WTC11 (cell line): Measurements from ENCODE around the gene KCNIP1. TPM values are rescaled to one million over a fixed set of nuclear protein-coding genes. Genes with fewer than 3 reads are reported as not detected.

Experiments used
- ATAC-seq: fragments of 200-7000 bp; cut with Tn5 transposase; 2 replicates; pipeline ENCODE4 v1.10.0; 2021; ENCODE audit warnings: mild to moderate bottlenecking, moderate library complexity
- CTCF ChIA-PET: fragments of 300-600 bp; sonication (Branson Sonifier 250); formaldehyde crosslinking; loops from one replicate; lab custom pipeline; 2021; ENCODE audit warnings: antibody characterized with exemption; lab: Charles Lee
- POLR2A ChIA-PET: fragments of 350-600 bp; sonication (Branson Sonifier 250); formaldehyde crosslinking; loops from one replicate; lab custom pipeline; 2021; ENCODE audit warnings: antibody characterized with exemption; lab: Charles Lee
- DNase-seq: peaks from one replicate; pipeline ENCODE4 v3.0.0; 2021; ENCODE audit warnings: low spot score
- H3K27ac Mint-ChIP-seq: 2 replicates; pipeline ENCODE4 v1.8.0; 2021; ENCODE audit warnings: mixed read lengths
- H3K27me3 Mint-ChIP-seq: 2 replicates; pipeline ENCODE4 v1.8.0; 2021; ENCODE audit warnings: low read depth, mild to moderate bottlenecking, moderate library complexity, mixed read lengths
- H3K36me3 Mint-ChIP-seq: 2 replicates; pipeline ENCODE4 v1.8.0; 2021; ENCODE audit warnings: mixed read lengths
- H3K4me1 Mint-ChIP-seq: 2 replicates; pipeline ENCODE4 v1.8.0; 2022; ENCODE audit warnings: mixed read lengths
- H3K4me3 Mint-ChIP-seq: 2 replicates; pipeline ENCODE4 v1.8.0; 2021; ENCODE audit warnings: mild to moderate bottlenecking, moderate library complexity, mixed read lengths
- H3K9me3 Mint-ChIP-seq: 2 replicates; pipeline ENCODE4 v1.8.0; 2021; ENCODE audit warnings: mixed read lengths
- AR ChIP-seq: fragments of 250-450 bp; sonication (Bioruptor Pico); IDR thresholded peaks from 2 replicates; pipeline ENCODE4 v1.9.0; 2021; ENCODE audit warnings: mild to moderate bottlenecking
- CTCF ChIP-seq: fragments of 200-600 bp; IDR thresholded peaks from 2 replicates; pipeline ENCODE4 v1.8.0; 2022; ENCODE audit warnings: antibody characterized with exemption
- E2F1 ChIP-seq: sonication (generic); formaldehyde crosslinking; IDR thresholded peaks from 2 replicates; pipeline ENCODE4 v1.8.0; 2022; ENCODE audit warnings: mild to moderate bottlenecking, missing genetic modification reagents
- GABPB1 ChIP-seq: sonication (generic); formaldehyde crosslinking; IDR thresholded peaks from 2 replicates; pipeline ENCODE4 v1.8.1; 2023; ENCODE audit warnings: mild to moderate bottlenecking, missing genetic modification reagents
- HMGA2 ChIP-seq: fragments of 250-450 bp; sonication (Bioruptor Pico); IDR thresholded peaks from 2 replicates; pipeline ENCODE4 v1.4.0; 2021; ENCODE audit warnings: mild to moderate bottlenecking, moderate library complexity
- IRF1 ChIP-seq: sonication (generic); formaldehyde crosslinking; IDR thresholded peaks from 2 replicates; pipeline ENCODE4 v1.8.0; 2023; ENCODE audit warnings: missing genetic modification reagents
- NFATC4 ChIP-seq: fragments of 250-450 bp; sonication (Bioruptor Pico); IDR thresholded peaks from 2 replicates; pipeline ENCODE4 v1.9.0; 2021; ENCODE audit warnings: mild to moderate bottlenecking
- total RNA-seq: library from RNA; stranded (reverse); gene quantifications from 3 replicates; pipeline ENCODE4 v1.2.3, GENCODE V29; 2021
- TF ChIP-seq, protein P1 (sequence below): fragments of 250-450 bp; sonication (Bioruptor Pico); IDR thresholded peaks from 2 replicates; pipeline ENCODE4 v1.9.0; 2021; ENCODE audit warnings: mild to moderate bottlenecking, borderline replicate concordance
- TF ChIP-seq, protein P2 (sequence below): sonication (generic); formaldehyde crosslinking; IDR thresholded peaks from 2 replicates; pipeline ENCODE4 v1.8.1; 2023; ENCODE audit warnings: mild to moderate bottlenecking, missing genetic modification reagents
- TF ChIP-seq, protein P3 (sequence below): fragments of 250-450 bp; sonication (Bioruptor Pico); IDR thresholded peaks from 2 replicates; pipeline ENCODE4 v2.1.2; 2022; ENCODE audit warnings: mild to moderate bottlenecking, moderate library complexity
- TF ChIP-seq, protein P4 (sequence below): fragments of 250-450 bp; sonication (Bioruptor Pico); IDR thresholded peaks from 2 replicates; pipeline ENCODE4 v1.9.0; 2021; ENCODE audit warnings: mild to moderate bottlenecking
- TF ChIP-seq, protein P5 (sequence below): fragments of 250-450 bp; sonication (Bioruptor Pico); IDR thresholded peaks from 2 replicates; pipeline ENCODE4 v1.9.0; 2021; ENCODE audit warnings: moderate library complexity, mild to moderate bottlenecking, inconsistent platforms, borderline replicate concordance

Gene KCNIP1
- total RNA-seq, 1 experiment from 2014 or later = 0.59 TPM

DNA sequence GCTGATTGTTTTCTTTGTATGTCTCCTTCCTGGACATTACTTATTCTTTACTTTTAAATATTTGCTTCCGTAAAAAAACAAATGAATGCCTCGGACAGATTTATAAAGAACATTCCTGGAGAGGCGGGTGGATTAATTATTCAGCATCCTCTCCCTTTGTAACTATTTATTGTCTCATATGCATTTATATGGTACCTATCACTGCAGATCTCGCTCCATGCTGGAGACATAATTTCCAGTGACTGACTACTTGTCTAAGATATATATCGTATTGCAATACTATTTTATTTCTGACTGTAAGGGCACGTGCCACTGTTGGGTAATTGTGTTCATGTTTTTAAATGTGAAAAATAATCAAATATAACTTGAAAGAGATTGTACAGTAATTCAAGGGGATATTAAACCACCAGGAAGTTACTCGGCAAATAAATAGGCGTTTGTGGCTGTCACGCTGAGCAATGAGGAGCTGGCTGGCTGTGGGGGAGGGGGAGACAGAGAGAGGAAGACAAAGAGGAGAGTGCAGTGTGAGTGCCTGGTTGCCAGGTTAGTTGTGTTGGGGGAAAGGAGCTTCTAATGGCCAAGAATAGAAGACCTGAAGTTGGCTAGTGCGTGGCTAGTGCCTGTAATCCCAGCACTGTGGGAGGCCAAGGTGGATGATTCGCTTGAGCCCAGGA, 147.9 kb downstream of the KCNIP1 start:
- ChIA-PET POLR2A (no interaction called here), CTCF (interaction anchor here (0.6 to 1.0 kb wide), 2 partner anchors 13 to 140 kb away, joined by 3 to 6 read pairs; no protein-coding TSS in a partner anchor)
- Mint-ChIP-seq H3K27me3 (no peaks in the 10 kb centered on the region), H3K4me3 (no peak overlapping the region), H3K9me3 (peaks cover 9% of the 10 kb centered on the region), H3K36me3 (peaks cover 5% of the 10 kb centered on the region; the same call in 1 of the 2 replicates), H3K4me1 (peaks cover 31% of the 10 kb centered on the region), H3K27ac (no peak overlapping the region)
- TF ChIP-seq, protein P1, sequence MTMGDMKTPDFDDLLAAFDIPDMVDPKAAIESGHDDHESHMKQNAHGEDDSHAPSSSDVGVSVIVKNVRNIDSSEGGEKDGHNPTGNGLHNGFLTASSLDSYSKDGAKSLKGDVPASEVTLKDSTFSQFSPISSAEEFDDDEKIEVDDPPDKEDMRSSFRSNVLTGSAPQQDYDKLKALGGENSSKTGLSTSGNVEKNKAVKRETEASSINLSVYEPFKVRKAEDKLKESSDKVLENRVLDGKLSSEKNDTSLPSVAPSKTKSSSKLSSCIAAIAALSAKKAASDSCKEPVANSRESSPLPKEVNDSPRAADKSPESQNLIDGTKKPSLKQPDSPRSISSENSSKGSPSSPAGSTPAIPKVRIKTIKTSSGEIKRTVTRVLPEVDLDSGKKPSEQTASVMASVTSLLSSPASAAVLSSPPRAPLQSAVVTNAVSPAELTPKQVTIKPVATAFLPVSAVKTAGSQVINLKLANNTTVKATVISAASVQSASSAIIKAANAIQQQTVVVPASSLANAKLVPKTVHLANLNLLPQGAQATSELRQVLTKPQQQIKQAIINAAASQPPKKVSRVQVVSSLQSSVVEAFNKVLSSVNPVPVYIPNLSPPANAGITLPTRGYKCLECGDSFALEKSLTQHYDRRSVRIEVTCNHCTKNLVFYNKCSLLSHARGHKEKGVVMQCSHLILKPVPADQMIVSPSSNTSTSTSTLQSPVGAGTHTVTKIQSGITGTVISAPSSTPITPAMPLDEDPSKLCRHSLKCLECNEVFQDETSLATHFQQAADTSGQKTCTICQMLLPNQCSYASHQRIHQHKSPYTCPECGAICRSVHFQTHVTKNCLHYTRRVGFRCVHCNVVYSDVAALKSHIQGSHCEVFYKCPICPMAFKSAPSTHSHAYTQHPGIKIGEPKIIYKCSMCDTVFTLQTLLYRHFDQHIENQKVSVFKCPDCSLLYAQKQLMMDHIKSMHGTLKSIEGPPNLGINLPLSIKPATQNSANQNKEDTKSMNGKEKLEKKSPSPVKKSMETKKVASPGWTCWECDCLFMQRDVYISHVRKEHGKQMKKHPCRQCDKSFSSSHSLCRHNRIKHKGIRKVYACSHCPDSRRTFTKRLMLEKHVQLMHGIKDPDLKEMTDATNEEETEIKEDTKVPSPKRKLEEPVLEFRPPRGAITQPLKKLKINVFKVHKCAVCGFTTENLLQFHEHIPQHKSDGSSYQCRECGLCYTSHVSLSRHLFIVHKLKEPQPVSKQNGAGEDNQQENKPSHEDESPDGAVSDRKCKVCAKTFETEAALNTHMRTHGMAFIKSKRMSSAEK (CRISPR knock-in tag) = no peak
- TF ChIP-seq, protein P2, sequence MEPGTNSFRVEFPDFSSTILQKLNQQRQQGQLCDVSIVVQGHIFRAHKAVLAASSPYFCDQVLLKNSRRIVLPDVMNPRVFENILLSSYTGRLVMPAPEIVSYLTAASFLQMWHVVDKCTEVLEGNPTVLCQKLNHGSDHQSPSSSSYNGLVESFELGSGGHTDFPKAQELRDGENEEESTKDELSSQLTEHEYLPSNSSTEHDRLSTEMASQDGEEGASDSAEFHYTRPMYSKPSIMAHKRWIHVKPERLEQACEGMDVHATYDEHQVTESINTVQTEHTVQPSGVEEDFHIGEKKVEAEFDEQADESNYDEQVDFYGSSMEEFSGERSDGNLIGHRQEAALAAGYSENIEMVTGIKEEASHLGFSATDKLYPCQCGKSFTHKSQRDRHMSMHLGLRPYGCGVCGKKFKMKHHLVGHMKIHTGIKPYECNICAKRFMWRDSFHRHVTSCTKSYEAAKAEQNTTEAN (CRISPR knock-in tag) = no peak
- no peak for TF ChIP-seq HMGA2 (CRISPR knock-in tag)
- TF ChIP-seq NFATC4 = no peak
- TF ChIP-seq E2F1 (CRISPR knock-in tag) = no peak
- DNase-seq (no peak), ATAC-seq (no peak)

- POLR2A ChIA-PET = no interaction called here
- Mint-ChIP-seq H3K4me3 (no peak overlapping the region), H3K9me3 (peaks cover 5% of the 10 kb centered on the region; the same call in 1 of the 2 replicates), H3K4me1 (peaks cover 12% of the 10 kb centered on the region), H3K27ac (no peak overlapping the region), H3K36me3 (peaks cover 3% of the 10 kb centered on the region; the same call in 1 of the 2 replicates), H3K27me3 (no peaks in the 10 kb centered on the region)
- ATAC-seq (no peak), DNase-seq (no peak)
- CTCF ChIA-PET = interaction anchor here (0.5 kb wide), 1 partner anchor 32 kb away, joined by 3 read pairs; no protein-coding TSS in a partner anchor
- TF ChIP-seq AR (CRISPR knock-in tag) (no peak), CTCF (no peak), GABPB1 (CRISPR knock-in tag) (no peak), IRF1 (CRISPR knock-in tag) (no peak)
- TF ChIP-seq, protein P1 (CRISPR knock-in tag) = no peak
- TF ChIP-seq, protein P3, sequence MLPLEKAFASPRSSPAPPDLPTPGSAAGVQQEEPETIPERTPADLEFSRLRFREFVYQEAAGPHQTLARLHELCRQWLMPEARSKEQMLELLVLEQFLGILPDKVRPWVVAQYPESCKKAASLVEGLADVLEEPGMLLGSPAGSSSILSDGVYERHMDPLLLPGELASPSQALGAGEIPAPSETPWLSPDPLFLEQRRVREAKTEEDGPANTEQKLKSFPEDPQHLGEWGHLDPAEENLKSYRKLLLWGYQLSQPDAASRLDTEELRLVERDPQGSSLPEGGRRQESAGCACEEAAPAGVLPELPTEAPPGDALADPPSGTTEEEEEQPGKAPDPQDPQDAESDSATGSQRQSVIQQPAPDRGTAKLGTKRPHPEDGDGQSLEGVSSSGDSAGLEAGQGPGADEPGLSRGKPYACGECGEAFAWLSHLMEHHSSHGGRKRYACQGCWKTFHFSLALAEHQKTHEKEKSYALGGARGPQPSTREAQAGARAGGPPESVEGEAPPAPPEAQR (CRISPR knock-in tag) = no peak
- TF ChIP-seq, protein P4, sequence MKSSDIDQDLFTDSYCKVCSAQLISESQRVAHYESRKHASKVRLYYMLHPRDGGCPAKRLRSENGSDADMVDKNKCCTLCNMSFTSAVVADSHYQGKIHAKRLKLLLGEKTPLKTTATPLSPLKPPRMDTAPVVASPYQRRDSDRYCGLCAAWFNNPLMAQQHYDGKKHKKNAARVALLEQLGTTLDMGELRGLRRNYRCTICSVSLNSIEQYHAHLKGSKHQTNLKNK (CRISPR knock-in tag) = no peak
- TF ChIP-seq, protein P5, sequence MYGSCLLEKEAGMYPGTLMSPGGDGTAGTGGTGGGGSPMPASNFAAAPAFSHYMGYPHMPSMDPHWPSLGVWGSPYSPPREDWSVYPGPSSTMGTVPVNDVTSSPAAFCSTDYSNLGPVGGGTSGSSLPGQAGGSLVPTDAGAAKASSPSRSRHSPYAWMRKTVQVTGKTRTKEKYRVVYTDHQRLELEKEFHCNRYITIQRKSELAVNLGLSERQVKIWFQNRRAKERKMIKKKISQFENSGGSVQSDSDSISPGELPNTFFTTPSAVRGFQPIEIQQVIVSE (CRISPR knock-in tag) = no peak
Measured at GRCh38 chr5:170655476-170655875, 151.7 kb downstream of the KCNIP1 start.
